Activated T-cell treated with anti-CD3 and anti-CD28 coated beads for 24 hours (primary cell): ENCODE results near the gene CFAP221.

ENCODE experiments used
- DNase-seq: peaks from one replicate; pipeline ENCODE4 v3.0.0-alpha.2; 2020; ENCODE audit warnings: low read depth

Gene CFAP221

DNA sequence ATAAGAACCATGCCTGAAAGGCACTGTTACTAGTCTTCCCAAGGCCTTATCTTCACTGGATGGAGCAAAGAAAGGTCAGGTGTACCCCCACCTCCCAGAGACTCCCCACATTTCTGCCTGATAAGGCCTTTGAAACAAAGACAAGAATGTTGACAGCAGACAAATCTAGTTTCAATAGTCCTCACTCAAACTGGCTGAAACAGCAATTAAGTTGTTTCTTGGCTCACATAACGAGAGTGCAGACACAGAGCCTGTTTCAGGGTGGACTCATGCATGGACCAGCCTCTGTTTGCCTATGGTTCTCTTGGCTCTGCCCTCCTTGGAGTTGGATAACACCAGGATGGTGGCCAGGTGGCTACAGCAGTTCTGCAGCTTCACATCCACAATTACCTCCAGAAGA lies 7.5 kb upstream of the CFAP221 start:
- DNase-seq, result no peak

DNA sequence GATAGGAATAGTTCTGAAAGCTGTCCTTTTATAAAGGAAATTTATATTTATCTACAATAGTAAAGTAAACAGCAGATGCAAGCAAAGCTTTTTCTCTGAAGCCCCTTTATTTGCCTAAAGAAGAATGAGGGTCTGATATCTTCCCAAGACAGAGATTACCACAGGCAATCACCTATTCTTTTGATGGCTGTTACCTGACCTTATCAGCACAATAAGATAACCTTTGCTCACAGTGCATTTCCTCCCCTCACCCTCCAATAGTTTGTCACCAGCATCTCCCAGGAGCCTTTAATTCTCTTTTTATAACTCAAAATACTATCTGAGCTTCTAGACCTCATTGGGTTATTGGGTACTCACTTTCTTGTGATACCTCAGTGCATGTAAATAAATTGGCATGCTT lies 6.5 kb upstream of the CFAP221 start:
- DNase-seq, result no peak

DNA sequence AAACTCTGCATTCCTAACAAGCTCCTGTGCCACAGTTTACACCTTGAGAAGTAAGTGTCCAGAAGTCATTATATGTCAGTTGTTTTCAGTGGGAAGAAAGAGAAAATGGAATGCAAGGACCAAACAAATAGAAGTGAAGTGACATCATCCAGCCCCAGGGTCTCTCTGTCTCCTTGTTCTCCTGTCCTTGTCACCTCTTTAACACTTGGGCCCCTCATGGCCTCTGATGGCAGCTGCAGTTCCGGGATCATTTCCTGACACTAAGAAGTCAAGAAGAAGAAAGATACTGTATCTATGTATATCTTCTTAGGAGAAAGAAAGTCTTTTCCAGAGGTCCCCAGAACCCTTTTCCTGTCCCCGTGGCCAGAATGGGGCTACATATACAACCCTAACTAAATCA lies 2.8 kb upstream of the CFAP221 start:
- no peak for DNase-seq

DNA sequence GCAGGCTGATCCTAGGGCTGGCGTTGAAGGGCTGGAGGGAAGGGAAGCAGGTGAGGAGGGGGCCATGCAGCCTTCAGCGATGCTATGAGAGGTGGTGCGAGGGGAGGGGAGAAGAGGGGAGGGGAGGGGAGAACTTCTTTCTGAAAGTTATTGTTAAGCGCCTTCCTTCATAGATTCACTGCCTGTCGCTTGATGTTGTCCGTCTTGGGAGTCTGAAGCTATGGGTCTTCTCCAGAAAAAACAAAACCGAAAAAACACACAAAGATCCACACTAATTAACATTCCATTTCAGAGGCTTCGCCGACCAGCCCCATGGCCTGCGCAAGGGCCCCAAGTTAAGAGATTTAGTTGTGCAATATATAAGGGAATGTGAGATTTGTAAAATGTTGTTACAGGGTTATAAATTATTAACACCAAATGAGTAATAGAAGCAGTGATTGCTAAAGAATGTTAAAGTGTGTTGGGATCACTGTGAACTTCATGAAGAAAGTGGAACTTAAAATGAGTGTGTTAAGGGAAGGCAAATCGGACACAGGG lies 758 bp downstream of the CFAP221 start:
- no peak for DNase-seq

DNA sequence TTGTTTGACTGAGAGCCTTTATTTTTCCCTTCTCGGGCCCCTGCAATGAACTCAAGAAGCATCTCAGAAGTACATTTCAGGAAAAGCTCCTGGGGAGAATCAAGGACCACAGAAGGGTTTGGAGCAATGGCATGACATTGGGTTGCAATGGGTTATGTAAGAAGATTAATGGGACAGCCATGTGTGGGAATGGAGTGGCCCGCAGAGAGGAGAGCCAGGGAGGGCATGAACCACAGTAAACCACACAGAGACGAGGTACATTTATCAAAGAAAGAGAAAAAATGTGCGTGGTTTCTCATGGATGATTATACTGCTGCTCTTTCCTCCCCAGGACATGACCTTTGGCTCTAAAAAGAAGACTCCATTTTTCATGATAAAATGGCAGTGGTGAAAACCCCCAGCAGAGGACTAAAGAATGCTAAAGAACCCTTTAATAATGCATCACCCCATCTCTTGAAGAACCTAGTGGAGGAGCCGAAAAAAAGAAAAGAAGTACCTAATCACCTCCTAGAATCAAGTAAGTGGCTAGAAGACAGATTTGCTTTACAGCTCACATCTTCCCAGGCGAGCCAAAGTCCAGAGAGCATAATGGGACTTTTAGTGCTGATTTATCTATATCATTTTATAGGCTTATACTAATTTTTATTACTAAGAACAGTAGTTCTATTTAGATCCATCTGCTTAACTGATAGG lies 1.7 kb downstream of the CFAP221 start:
- no peak for DNase-seq

DNA sequence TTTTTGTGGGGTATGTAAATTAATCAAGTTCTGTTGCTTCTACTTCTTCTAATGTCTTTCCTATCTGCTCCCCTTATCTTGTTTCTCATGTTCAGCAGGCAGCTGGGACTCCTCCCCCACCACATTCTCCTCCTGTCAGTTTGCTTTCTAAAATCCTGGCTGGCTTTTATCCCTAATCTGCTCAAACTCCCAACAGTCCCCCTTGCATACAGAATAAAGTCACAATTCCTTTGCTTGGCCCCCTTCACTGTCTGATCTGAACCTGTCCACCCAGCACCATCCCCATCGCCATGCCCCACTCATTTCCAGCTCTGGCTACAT lies 2.2 kb downstream of the CFAP221 start:
- DNase-seq, result no peak

DNA sequence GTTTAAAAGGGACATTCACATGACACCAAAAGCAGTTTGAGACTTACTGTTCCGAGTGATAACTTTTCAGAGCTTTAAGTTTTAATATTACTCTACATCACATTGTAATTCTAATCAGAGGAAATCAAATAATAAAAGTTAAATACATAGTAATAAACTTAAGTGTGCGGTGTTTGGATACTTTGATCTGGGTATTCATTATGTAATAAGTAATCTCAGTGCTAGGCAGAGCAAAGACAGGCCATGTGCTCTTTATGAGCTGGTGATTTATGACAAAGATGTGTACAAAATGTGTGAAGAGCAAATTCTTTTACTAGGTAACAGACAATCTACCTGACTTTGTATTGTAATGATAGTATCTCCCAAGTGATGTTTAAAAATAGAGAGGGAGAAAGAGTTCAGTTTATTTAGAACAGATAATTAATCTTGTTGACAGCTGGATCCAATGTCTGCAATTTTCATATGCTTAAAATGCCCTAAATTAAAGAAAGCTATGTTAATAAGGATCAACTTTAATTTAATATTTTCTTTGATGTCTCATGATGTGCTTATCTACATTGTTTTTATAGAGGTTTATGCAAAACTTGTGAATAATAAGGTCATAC lies 4.4 kb downstream of the CFAP221 start:
- DNase-seq, result no peak

DNA sequence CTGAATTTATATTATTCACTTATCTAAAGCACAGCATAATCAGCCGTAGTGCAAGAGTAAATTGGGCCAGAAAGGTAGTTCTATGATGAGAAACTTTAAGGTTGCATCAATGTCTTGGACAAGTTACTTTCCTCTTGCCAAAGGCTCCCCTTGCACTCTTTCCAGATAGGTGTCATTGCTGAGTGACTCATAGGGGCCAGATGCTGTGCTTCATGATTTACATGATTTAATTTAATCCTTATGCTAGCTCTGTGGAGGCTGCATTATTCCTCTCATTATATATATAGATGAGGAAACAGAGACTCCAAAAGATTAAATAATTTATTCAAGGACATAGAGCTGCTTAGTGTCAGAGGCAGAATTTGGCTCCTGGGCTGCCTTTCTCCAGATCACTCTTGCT lies 5.0 kb downstream of the CFAP221 start:
- no peak for DNase-seq

DNA sequence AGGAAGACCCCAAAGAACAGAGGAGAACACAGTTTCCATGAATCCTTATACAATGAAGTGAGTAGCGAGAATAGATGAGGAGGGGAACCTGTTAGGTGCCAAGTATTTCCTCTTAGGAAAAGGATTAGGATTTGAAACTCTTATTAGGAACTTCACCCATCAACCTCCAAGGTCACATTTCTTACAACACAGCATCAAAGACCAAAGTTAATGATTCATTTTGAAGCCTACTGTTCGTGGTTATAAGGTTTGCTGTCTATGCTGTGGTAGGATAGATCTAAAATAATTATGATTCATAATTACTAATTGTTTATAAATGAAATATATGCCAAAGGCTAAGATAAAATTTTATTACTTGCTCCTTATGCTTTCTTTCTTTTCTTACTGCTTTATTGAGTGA lies 6.1 kb downstream of the CFAP221 start:
- no peak for DNase-seq

DNA sequence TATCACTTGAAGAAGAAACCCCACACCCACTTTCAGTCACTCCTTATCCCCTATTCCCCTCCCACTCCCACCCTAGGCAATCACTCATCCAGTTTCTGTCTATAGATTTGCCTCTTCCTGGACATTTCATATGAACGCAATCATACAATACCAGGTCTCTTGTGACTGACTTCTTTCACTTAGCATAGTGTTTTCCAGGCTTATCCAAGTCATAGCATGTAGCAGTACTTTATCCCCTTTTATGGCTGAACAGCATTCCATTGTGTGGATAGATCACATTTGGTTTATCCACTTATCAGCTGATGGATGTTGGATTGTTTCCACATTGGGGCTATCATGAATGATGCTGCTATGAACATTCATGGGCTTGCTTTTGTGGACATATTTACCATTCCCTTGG lies 6.6 kb downstream of the CFAP221 start:
- DNase-seq, result no peak

DNA sequence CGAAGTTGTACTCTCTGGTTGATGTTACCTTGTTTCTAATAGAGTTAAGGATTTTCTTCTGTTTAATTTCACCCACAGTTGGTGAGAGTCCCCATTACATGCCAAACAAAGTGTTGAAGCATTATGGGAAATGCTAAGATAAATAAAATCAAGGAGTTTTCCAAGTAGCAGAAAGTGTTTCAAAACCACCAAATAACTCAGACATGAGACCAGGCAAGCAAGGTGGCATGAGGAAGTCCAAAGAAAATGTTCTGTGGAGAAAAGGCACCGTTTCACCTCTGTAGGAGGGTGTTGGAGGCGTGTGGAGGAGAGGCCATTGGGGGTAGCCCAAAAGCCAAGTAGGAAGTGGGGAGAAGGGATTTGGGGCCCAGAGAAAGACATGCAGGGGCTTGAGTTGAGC lies 8.7 kb downstream of the CFAP221 start:
- no peak for DNase-seq

DNA sequence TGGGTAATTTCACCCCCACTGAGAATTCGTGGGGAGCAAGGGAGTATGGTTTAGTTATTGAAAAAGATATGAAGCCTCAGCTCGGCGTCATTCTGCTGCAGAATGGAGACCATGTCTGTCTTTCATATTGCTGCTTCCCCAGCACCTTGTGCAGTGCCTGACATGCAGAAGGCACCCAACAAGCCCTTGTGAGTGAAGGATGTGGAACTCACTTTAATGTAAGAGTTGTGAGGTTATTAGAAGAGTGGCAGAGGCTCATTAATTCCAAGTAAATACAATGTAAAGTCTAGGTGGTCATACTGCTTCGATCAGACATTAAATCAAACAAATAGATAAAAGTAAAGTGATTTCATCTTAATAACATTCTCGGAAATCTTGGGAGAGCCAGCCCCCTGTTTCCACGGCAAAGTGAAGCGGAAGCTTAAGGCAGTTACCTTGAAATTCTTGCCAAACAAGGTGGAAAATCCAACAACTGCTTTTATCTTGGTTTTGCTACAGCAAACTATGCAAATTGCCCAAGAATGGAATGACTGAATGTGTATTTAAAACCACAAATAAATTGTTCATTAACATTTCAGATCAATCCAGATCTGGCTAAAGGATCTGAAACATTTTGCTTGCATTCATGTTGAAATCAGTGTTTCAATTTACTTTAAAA lies 9.6 kb downstream of the CFAP221 start:
- DNase-seq, result no peak

DNA sequence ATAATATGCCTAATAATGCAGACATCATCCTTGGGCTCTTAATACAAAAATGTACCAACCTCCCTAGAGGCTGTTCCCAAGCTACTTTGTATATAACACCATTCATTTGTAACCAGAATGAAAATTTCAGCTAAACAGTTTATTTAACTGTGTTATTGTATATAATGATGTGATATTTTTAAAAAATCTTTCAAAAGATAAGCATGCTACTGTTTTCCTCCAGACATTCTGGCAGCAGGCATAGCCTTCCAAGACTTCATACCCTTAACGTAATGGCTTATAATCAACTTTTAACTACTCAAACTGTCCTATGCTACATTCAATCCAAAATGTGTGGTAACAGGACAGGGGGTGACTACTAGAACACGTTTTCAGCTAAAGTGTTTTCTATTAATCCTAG lies 21.2 kb downstream of the CFAP221 start:
- DNase-seq, result no peak

DNA sequence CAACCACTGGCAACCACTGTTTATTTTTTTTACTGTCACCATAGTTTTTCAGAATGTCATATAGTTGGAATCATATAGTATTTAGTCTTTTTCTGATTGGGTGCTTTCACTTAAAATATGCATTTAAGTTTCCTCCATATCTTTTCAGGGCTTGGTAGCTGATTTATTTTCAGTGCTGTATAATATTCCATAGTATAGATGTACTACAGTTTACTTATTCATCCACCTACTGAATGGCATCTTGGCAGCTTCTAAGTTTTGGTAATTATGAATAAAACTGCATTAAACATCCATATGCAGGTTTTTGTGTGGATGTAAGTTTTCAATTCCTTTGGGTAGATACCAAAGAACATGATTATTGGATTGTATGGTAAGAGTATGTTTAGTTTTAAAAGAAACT lies 23.0 kb downstream of the CFAP221 start:
- no peak for DNase-seq

DNA sequence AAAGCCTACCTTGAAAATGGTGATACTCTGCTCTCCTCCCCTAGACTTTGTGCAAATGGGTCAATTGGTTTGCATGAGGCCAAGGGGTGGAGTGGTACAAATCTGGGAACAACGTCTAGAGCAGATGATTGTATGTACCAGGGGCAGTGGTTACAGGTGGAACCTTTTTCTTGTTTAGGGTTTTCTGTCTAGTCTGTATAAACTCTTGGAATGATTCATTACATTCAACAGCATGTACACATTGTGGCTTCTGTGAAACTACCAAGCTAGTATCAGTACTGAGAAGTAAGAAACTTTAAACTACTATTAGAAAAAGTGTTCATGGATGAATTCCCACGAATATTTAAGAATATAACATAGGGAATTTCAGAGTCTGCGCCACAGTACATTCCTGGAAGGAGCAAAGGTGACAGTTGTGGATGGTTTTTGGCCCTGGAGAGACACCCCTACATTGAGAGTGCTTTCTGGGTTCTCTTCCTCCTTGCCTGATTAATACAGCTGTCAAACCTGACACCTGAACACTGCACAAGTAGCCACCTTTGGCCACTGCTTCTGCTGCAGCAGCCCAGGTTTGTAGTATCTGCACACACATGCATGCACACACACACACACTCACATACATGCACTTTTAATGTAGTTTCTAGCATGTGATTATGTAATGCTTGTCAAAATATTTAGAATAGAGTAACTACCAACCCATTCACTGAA lies 30.0 kb downstream of the CFAP221 start:
- no peak for DNase-seq

DNA sequence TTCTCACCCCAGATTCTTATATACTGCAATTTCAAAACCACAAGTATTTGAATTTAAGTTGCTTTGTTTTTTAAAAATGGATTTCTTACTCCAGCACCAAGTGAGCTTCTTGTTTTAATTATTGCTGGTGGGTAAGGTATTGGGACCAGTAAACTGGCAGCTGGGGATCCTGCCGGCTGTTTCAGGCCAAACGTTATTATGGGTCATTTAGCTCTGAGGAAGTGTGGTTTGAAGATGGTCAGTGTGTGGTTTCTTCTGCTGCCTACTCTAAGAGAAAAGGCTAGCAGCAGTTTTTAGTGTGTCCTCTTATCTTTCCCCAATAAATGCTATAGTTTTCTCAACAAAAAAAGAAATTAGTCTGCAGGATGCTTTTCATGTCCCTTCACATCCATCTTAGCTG lies 30.6 kb downstream of the CFAP221 start:
- no peak for DNase-seq

DNA sequence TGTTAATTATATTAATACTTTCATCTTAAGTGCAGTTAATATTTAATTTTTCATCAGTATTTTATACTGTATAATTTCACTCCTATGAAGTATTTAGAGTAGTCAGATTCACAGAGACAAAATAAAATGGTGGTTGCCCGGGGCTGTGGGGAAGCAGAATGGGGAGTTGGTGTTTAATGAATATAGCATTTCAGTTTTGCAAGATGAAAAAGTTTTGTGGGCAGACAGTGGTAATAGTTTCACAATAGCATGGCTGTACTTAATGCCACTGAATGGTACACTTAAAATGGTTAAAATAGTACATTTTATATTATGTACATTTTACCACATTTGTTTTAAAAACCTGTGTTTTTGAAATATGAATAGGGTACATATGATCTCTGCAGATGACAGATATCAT lies 31.2 kb downstream of the CFAP221 start:
- DNase-seq, result no peak

DNA sequence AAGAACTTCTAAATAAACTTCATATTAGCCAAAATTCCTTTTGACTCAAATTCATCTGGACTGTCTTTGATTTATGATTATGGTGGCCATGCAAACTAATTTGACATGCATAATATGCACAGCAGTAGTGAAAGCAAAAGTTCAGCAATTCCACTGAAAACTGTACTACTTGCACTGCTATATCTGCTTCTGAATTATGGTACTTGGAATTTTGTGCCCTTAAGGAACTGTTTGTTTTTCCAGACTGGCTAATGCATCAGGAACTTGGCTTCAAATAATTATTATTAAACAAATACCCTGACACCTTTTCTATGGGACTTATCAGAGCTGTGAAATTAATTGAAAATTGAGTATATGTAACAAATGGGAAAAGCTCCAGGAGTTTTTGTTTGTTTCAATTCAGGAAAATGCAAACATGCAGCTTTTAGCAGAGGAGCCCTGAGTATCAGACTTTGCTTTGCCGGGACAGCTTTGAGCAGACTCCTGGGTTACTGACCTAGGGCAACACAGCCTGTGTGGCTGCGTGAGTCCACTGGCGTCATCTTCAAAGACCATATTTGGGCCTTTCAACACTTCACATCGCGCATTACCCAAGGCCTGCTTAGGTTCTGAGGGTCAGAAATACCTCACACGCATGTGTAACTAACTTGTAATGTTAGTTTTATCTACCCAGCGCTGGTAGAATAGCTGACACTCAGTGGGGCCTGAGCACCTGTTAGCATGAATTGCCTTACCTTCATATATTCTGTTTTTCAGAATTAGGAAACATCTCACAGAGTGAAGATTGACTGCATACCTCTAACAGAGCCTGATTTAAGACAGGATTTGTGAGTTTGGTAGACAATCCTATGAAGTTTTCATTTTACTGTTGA lies 35.4 kb downstream of the CFAP221 start:
- no peak for DNase-seq

DNA sequence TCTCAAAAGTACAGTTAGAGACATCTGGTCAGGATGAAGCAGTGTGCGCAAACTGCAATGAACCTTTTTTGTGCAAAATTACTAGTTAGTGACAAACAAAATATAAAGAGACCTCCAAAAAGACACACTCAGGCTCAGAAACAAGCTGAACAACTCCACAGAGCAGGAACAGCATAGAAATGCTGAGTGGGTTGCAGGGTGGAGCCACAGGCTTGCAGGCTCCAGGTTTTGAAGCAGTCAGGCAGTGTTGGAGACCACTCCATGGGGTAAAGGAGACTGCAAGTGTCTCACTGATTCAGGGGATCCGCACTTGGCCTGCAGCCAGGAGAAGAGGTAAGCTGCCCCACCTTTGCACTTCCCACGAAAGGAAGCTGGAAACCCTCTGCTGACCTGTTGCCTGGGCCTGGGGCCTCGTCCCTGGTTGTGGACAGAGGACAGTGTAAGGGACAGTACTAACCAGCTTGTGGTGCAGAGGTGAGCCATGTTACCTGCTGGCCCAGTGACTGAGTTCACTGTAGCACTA lies 36.4 kb downstream of the CFAP221 start:
- DNase-seq, result no peak

DNA sequence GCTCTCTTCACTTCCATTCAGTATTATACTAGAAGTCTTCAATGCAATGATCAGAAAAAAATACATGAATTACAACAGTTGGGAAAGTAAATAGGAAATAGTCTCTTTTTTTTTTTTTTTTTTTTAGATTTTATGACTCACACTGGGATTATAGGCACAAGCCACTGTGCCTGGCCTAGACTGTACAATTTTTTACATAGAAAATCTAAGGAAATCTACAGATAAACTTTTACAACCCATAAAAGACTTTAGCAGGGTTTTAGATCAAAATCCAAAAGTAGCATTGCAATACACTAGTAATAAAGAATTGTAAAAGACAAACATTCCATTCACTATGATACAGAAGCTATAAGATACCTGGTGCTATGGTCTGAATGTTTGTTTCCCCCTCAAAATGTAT lies 39.0 kb downstream of the CFAP221 start:
- no peak for DNase-seq

DNA sequence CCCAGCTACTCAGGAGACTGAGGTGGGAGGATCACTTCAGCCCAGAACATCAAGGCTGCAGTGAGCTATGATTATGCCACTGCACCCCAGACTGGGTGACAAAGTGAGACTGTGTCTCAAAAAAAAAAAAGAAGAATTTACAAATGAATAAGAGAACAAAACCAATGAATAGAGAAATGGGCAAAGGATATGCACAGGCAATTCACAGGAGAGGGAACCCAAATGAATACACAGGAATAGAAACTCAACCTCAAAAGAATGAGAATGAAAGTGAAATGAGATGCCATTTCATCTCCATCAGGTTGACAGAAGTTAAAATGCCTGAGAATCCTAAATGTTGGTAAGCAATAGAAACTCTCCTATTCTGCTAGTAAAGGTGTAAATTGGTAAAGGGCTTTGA lies 40.2 kb downstream of the CFAP221 start:
- DNase-seq, result no peak

DNA sequence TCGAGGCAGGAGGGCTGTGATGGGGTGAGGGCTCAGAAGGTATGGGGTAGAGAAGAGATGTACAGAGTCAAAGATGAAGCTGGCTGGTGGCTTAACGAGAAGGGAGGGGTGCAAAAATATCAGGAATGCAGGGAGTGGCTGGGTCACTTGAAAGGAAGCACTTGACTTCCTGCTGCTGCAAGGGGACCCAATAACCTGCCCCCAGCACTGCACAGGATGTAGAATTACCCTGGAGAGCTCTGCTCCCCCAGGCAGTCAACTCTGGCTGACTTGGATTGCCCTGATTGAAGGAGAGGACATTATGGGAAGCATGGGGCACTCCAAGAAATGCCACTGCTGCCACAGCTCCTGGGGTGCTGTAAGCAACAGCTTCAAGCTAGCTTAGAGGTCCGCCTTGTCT lies 41.8 kb downstream of the CFAP221 start:
- no peak for DNase-seq
